Esophagus squamous epithelium (tissue), 5 donors: ENCODE measurements around the gene PTPRT. TPM values are rescaled to one million over a fixed set of nuclear protein-coding genes. Genes with fewer than 3 reads are reported as not detected.

Experiments used
- DNase-seq: peaks from one replicate; lab custom pipeline; 2025; lab: John Stamatoyannopoulos, UW
- H3K27ac ChIP-seq, 4 donors: fragments of 200-600 bp; sonication (generic); one replicate each; pipeline ENCODE4 v1.5.1; 2016 to 2019; ENCODE audit warnings: mild to moderate bottlenecking in 1 of 4
- H3K27me3 ChIP-seq, 4 donors: fragments of 200-600 bp; sonication (generic); 1 replicate in 3 of 4; 2 replicates in 1 of 4; pipeline versions ENCODE4 v1.5.1 to v1.6.0; 2017 to 2021; ENCODE audit warnings: antibody characterized with exemption in 1 of 4
- H3K36me3 ChIP-seq, 3 donors: fragments of 200-600 bp; sonication (generic); one replicate each; pipeline ENCODE4 v1.5.1; 2016 to 2019
- H3K4me1 ChIP-seq, 3 donors: fragments of 200-600 bp; sonication (generic); one replicate each; pipeline ENCODE4 v1.5.1; 2017 to 2019
- H3K4me3 ChIP-seq, 4 donors: fragments of 200-600 bp; sonication (generic); 1 replicate in 3 of 4; 2 replicates in 1 of 4; pipeline ENCODE4 v1.5.1; 2016 to 2019; ENCODE audit warnings: mild to moderate bottlenecking in 2 of 4, moderate library complexity in 1 of 4
- H3K9me3 ChIP-seq, 3 donors: fragments of 200-600 bp; sonication (generic); one replicate each; pipeline ENCODE4 v1.5.1; 2016 to 2019
- POLR2A ChIP-seq, 4 donors: fragments of 450-650 bp; IDR thresholded peaks; one replicate each; pipeline ENCODE4 v1.6.1; 2017; ENCODE audit warnings: antibody characterized with exemption in 4 of 4, mild to moderate bottlenecking in 4 of 4, moderate library complexity in 3 of 4
- WGBS, 2 donors: methylation state at CpG; one replicate each; pipeline ENCODE4 v1.1.5; 2018; 5-methylcytosine and 5-hydroxymethylcytosine counted together
- intact Hi-C: fragments of 100-400 bp; cut with DNase I; formaldehyde crosslinking; loops from one replicate; pipeline ENCODE4 v1.15.0; 2022
- total RNA-seq, 4 donors: library from RNA; depleted of rRNA; stranded (reverse); fragments of >200 nt; gene quantifications; one replicate each; pipeline ENCODE4 v1.1.0, GENCODE V29; 2016
- TF ChIP-seq, protein P1 (sequence below), 6 experiments: fragments of 450-650 bp in 4 of 6; fragments of 200-600 bp in 2 of 6; sonication (generic) in 2 of 6; IDR thresholded peaks; one replicate each; pipeline ENCODE4 v1.5.1; 2016 to 2019; ENCODE audit warnings: antibody characterized with exemption in 6 of 6, mild to moderate bottlenecking in 4 of 6, moderate library complexity in 4 of 6
- donor health status: DM: yes; HTN: yes; CAD: no.

PTPRT gene
- total RNA-seq, 4 donors from 2014 or later, result under 0.01 to 0.06 TPM; not detected in 2

GRCh38 chr20:42190084-42190483 lies 999.6 kb downstream of the PTPRT start:
- intact Hi-C loops, result no loop called here
- H3K27me3 ChIP-seq, result no peaks in the 10 kb centered on the region
- no peak overlapping the region for H3K4me3 ChIP-seq
- 44 to 47% methylated on average over 3 of the region's 3 CpGs for WGBS, 2 donors
- H3K36me3 ChIP-seq, result no peaks in the 10 kb centered on the region
- peaks cover 0 to 6% (median 0%) of the 10 kb centered on the region in 3 donors for H3K4me1 ChIP-seq
- H3K9me3 ChIP-seq, result no peaks in the 10 kb centered on the region
- DNase-seq, result no peak
- H3K27ac ChIP-seq, result no peak overlapping the region
- no peak for TF ChIP-seq POLR2A (IDR thresholded peaks at IDR 0.05)
- TF ChIP-seq, protein P1, sequence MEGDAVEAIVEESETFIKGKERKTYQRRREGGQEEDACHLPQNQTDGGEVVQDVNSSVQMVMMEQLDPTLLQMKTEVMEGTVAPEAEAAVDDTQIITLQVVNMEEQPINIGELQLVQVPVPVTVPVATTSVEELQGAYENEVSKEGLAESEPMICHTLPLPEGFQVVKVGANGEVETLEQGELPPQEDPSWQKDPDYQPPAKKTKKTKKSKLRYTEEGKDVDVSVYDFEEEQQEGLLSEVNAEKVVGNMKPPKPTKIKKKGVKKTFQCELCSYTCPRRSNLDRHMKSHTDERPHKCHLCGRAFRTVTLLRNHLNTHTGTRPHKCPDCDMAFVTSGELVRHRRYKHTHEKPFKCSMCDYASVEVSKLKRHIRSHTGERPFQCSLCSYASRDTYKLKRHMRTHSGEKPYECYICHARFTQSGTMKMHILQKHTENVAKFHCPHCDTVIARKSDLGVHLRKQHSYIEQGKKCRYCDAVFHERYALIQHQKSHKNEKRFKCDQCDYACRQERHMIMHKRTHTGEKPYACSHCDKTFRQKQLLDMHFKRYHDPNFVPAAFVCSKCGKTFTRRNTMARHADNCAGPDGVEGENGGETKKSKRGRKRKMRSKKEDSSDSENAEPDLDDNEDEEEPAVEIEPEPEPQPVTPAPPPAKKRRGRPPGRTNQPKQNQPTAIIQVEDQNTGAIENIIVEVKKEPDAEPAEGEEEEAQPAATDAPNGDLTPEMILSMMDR (IDR thresholded peaks at IDR 0.05), result no peak

GRCh38 chr20:42186337-42186736 lies 1003.4 kb downstream of the PTPRT start:
- no peak for DNase-seq
- 55 to 64% methylated on average over 3 of the region's 3 CpGs for WGBS, 2 donors
- no peaks in the 10 kb centered on the region for H3K9me3 ChIP-seq
- intact Hi-C loops, result no loop called here
- no peaks in the 10 kb centered on the region for H3K36me3 ChIP-seq
- TF ChIP-seq, protein P1 (IDR thresholded peaks at IDR 0.05), result no peak
- no peak for TF ChIP-seq POLR2A (IDR thresholded peaks at IDR 0.05)
- H3K27ac ChIP-seq, result no peak overlapping the region
- no peak overlapping the region for H3K4me3 ChIP-seq
- peaks cover 0 to under 1% (median 0%) of the 10 kb centered on the region in 3 donors for H3K4me1 ChIP-seq
- no peaks in the 10 kb centered on the region for H3K27me3 ChIP-seq

GRCh38 chr20:42183147-42183546 lies 1006.6 kb downstream of the PTPRT start:
- H3K36me3 ChIP-seq, result no peaks in the 10 kb centered on the region
- no peaks in the 10 kb centered on the region for H3K9me3 ChIP-seq
- H3K27ac ChIP-seq, result no peak overlapping the region
- TF ChIP-seq, protein P1 (IDR thresholded peaks at IDR 0.05), result no peak
- TF ChIP-seq POLR2A (IDR thresholded peaks at IDR 0.05), result no peak
- H3K4me1 ChIP-seq, result no peaks in the 10 kb centered on the region
- WGBS, 2 donors, result 63 to 71% methylated on average over 4 of the region's 4 CpGs
- H3K4me3 ChIP-seq, result no peak overlapping the region
- intact Hi-C loops, result no loop called here
- DNase-seq, result no peak
- H3K27me3 ChIP-seq, result peaks cover 0 to 2% (median 0%) of the 10 kb centered on the region in 4 donors

GRCh38 chr20:42181064-42181463 lies 1008.6 kb downstream of the PTPRT start:
- TF ChIP-seq, protein P1 (IDR thresholded peaks at IDR 0.05), result no peak
- TF ChIP-seq POLR2A (IDR thresholded peaks at IDR 0.05), result no peak
- Histone ChIP-seq H3K9me3 (no peaks in the 10 kb centered on the region), H3K36me3 (no peaks in the 10 kb centered on the region), H3K27me3 (peaks cover 0 to 17% (median 0%) of the 10 kb centered on the region in 4 donors), H3K4me1 (no peaks in the 10 kb centered on the region), H3K4me3 (no peak overlapping the region), H3K27ac (no peak overlapping the region)
- intact Hi-C loops, result no loop called here
- no peak for DNase-seq

GRCh38 chr20:42179768-42180167 lies 1009.9 kb downstream of the PTPRT start:
- peaks cover 0 to 18% (median 0%) of the 10 kb centered on the region in 4 donors for H3K27me3 ChIP-seq
- intact Hi-C loops, result no loop called here

More at GRCh38 chr20:42179768-42180167, 1009.9 kb downstream of the PTPRT start:
- DNase-seq, result no peak
- Histone ChIP-seq H3K4me3 (no peak overlapping the region), H3K4me1 (no peaks in the 10 kb centered on the region), H3K9me3 (no peaks in the 10 kb centered on the region), H3K36me3 (no peaks in the 10 kb centered on the region), H3K27ac (no peak overlapping the region)
- 20 to 38% methylated on average over 4 of the region's 4 CpGs for WGBS, 2 donors
- TF ChIP-seq, protein P1 (IDR thresholded peaks at IDR 0.05), result no peak
- TF ChIP-seq POLR2A (IDR thresholded peaks at IDR 0.05), result no peak
